GM13977 (cell line): ENCODE measurements around the gene KCNMB2.

ENCODE experiments used
- DNase-seq: peaks from one replicate; pipeline ENCODE4 v3.0.0; 2012; ENCODE audit warnings: low spot score
- CTCF ChIP-seq: IDR thresholded peaks from 2 replicates; pipeline ENCODE4 v1.5.1; 2012; ENCODE audit warnings: mild to moderate bottlenecking, control low read depth; ENCODE audit not compliant: insufficient read depth; ENCODE audit errors: extremely low read depth, missing control alignments
- in situ Hi-C: fragments of 300-500 bp; cut with MboI; formaldehyde crosslinking; loops from one replicate; pipeline ENCODE4 v1.12.0; 2022; ENCODE audit warnings: low sequenced_read_pairs, low pct_unique_long_range_greater_than_20kb, mixed read lengths, inconsistent platforms; ENCODE audit not compliant: unreplicated experiment

The KCNMB2 gene

DNA sequence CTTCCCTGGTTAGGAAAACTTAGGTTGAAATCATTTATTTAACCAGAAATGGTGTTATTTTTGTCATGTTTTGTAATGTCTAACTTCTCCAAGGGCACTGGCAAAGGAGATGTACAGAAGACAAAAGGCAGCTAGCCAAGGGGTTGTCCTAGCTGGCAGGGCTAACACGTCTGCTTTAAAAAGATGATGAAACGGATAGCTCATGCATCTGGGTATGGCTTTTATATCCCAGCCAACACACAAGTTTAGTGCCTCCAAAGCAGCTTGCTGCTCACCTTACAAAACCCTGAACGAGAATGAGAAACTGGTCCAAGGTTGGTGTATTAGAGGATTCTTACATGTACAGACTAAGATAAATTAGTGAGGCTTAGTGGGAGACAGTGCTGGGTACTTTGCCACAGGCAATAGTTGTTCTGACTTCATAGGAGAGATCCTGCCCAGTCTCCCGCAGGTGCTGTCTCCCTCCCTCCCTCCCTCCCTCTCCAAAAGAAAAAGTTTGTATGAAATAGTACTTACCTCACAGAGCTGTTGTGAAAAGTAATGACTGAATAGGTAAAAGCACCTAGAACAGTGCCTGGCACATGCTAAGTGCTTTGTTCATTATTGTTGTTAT lies 47.8 kb downstream of the KCNMB2 start:
- in situ Hi-C loops = no loop called here
- TF ChIP-seq CTCF = no peak

DNA sequence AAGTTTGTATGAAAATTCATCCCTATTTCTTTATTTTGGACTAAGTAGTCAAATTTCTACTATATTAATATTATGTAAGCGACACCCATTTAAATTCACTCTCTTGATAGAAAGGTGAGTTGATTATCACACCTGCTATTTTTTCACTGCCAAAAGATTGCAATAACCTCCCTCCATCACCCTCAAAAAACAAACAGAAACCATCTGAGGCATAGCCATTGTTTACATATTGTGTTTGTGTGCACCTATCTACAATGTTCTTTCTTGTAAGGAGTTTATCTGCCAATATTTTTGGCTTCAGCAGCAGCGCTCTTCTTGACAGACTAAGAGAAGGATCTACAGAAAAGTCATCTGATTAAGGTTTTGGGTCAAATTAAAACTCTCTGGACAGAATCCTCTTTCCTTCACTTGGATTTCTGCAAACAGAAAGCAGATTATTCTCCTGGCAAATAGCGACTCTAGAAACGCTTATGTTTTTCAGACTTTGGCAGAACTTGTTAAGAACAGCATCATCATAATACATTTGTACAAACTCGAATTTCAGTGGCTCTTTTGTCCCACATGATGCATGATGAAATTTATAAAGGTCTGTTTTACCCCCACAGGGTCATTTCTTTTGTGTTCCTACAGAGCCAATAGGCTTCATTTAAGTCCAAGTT lies 48.6 kb downstream of the KCNMB2 start:
- in situ Hi-C loops = no loop called here
- DNase-seq = no peak
- TF ChIP-seq CTCF = no peak

More for the DNA sequence above, 47.8 kb downstream of the KCNMB2 start:
- DNase-seq = no peak

- DNase-seq = no peak
Observed at GRCh38 chr3:178585454-178585853, 49.2 kb downstream of the KCNMB2 start.

DNA sequence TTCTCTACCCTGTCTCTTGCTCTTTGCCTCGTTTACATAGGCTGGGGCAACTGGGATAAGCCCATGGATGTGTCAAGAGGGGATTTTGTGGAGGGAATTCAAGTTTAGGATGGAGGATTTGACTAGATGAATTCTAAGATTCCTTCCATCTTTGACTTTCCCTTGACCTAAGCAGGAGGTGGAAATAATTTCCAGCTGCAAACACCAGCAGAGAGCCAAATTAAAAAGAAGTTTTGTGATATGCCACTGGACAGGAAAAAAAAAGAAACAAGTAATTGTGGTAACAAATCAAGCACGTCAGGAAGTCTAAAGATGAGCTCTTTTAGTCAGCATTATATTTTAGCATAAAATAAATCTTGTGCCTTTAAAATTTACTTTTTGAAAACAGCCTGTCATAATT lies 49.8 kb downstream of the KCNMB2 start:
- no peak for DNase-seq
- in situ Hi-C loops = no loop called here
- TF ChIP-seq CTCF = no peak

More at GRCh38 chr3:178585454-178585853, 49.2 kb downstream of the KCNMB2 start:
- no peak for TF ChIP-seq CTCF
- in situ Hi-C loops = no loop called here

- in situ Hi-C loops = no loop called here
- TF ChIP-seq CTCF = no peak
- DNase-seq = no peak
Observed at GRCh38 chr3:178588628-178589027, 52.4 kb downstream of the KCNMB2 start.

DNA sequence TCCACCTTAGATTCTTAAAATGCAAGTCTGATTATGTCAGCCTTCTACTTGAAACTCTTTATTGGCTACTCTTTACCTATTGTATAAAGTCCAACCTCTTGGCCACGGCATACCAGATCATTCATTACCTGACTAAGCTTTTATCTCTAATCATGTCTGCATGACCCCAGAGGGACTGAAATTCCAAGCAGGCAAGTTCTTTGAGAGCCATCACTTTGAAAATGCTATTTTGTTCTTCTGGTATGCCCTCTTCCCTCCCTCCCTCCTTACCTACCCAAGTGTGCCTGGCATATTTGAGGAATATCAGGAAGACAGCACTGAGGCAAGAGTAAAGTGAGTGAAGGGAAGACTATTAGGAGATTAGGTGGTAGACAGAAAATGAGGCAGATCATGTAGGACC lies 57.5 kb downstream of the KCNMB2 start:
- in situ Hi-C loops = no loop called here

More for the DNA sequence above, 57.5 kb downstream of the KCNMB2 start:
- no peak for DNase-seq
- TF ChIP-seq CTCF = no peak
